GM12878 (cell line): Measurements from ENCODE around the gene KIF5C. TPM values are rescaled to one million over a fixed set of nuclear protein-coding genes. Genes with fewer than 3 reads are reported as not detected.

Experiments used
- ATAC-seq: fragments of 200-7000 bp; cut with Tn5 transposase; 3 replicates; pipeline ENCODE4 v1.9.1; 2020; ENCODE audit warnings: mild to moderate bottlenecking, moderate library complexity
- BruUV-seq: library from RNA; stranded (reverse); fragments of 400-500 nt; replicated peaks from 2 replicates; lab custom pipeline; 2021; lab: Mats Ljungman, UMichigan
- CTCF ChIA-PET: fragments of 300-600 bp; sonication (Branson Sonifier 250); formaldehyde crosslinking; extraction: SDS; loops from one replicate; lab custom pipeline; 2021; ENCODE audit warnings: inconsistent platforms; lab: Yijun Ruan, JAX
- POLR2A ChIA-PET: fragments of 350-600 bp; formaldehyde crosslinking; extraction: SDS; loops from one replicate; lab custom pipeline; 2021; ENCODE audit warnings: inconsistent platforms; lab: Charles Lee
- RAD21 ChIA-PET: fragments of 300-600 bp; sonication (Branson Sonifier 250); formaldehyde crosslinking; loops from one replicate; lab custom pipeline; 2023; ENCODE audit warnings: antibody characterized with exemption; ENCODE audit not compliant: unreplicated experiment; lab: Charles Lee
- SMC1A ChIA-PET: fragments of 300-600 bp; sonication (Branson Sonifier 250); formaldehyde crosslinking; loops from one replicate; lab custom pipeline; 2023; ENCODE audit not compliant: unreplicated experiment, uncharacterized antibody; lab: Charles Lee
- DNase-seq: peaks from one replicate; pipeline ENCODE4 v3.0.0-alpha.2; 2011; ENCODE audit warnings: low read depth, low spot score
- FAIRE-seq: peaks from 3 replicates; lab custom pipeline; 2011; peaks lifted over from hg19 to GRCh38; lab: Jason Lieb, UNC
- H2AFZ ChIP-seq: 2 replicates; pipeline ENCODE4 v1.6.0; 2011; ENCODE audit warnings: low read depth, low read length, control low read depth; ENCODE audit not compliant: control insufficient read depth
- H3K27ac ChIP-seq: 2 replicates; pipeline ENCODE4 v1.5.1; 2011; ENCODE audit warnings: control low read depth; ENCODE audit not compliant: control insufficient read depth, insufficient read depth
- H3K27me3 ChIP-seq, 2 experiments: replicated peaks in 1 of 2; 2 replicates each; pipeline versions ENCODE4 v1.6.0 to v1.6.1; 2011; ENCODE audit warnings: low read length in 1 of 2; ENCODE audit not compliant: control insufficient read depth in 2 of 2, insufficient read depth in 2 of 2
- H3K36me3 ChIP-seq, 2 experiments: 2 replicates each; pipeline ENCODE4 v1.5.1; 2011; ENCODE audit warnings: low read length in 1 of 2; ENCODE audit not compliant: control insufficient read depth in 2 of 2, insufficient read depth in 2 of 2
- H3K4me1 ChIP-seq: 2 replicates; pipeline ENCODE4 v1.6.1; 2011; ENCODE audit warnings: mild to moderate bottlenecking, low read length, moderate library complexity, mixed read lengths; ENCODE audit not compliant: control insufficient read depth, insufficient read depth
- H3K4me2 ChIP-seq: 2 replicates; pipeline ENCODE4 v1.6.0; 2011; ENCODE audit warnings: control low read depth; ENCODE audit not compliant: control insufficient read depth, insufficient read depth
- H3K4me3 ChIP-seq: fragments of 200-600 bp; sonication (generic); 2 replicates; pipeline ENCODE4 v1.5.1; 2016
- H3K79me2 ChIP-seq: 2 replicates; pipeline ENCODE4 v1.6.0; 2011; ENCODE audit warnings: low read length; ENCODE audit not compliant: control insufficient read depth, insufficient read depth
- H3K9ac ChIP-seq: 2 replicates; pipeline ENCODE4 v1.8.0; 2011; ENCODE audit warnings: low read length, control low read depth, mixed read lengths; ENCODE audit not compliant: control insufficient read depth, insufficient read depth
- H3K9me3 ChIP-seq: replicated peaks from 3 replicates; pipeline ENCODE4 v1.5.1; 2011; ENCODE audit warnings: mild to moderate bottlenecking, low read length; ENCODE audit not compliant: control insufficient read depth, insufficient read depth
- H4K20me1 ChIP-seq: 2 replicates; pipeline ENCODE4 v1.6.0; 2011; ENCODE audit not compliant: control insufficient read depth, insufficient read depth
- ASH2L ChIP-seq: fragments of 300-600, 200-600 bp; sonication (generic); IDR thresholded peaks from 2 replicates; pipeline ENCODE4 v1.6.1; 2017; ENCODE audit warnings: low read depth, mild to moderate bottlenecking, borderline replicate concordance
- EGR1 ChIP-seq, 2 experiments: IDR thresholded peaks; 1 replicate in 1 of 2; 2 replicates in 1 of 2; pipeline ENCODE4 v1.6.1; 2011 to 2012; ENCODE audit warnings: low read depth in 2 of 2, low read length in 2 of 2, borderline replicate concordance in 1 of 2, mild to moderate bottlenecking in 1 of 2, moderate library complexity in 1 of 2
- GABPA ChIP-seq: IDR thresholded peaks from 2 replicates; pipeline ENCODE4 v1.6.1; 2014; ENCODE audit warnings: antibody characterized with exemption, low read depth, mild to moderate bottlenecking, inconsistent platforms
- HCFC1 ChIP-seq: fragments of 150-350 bp; IDR thresholded peaks from 2 replicates; pipeline ENCODE4 v1.6.1; 2014; ENCODE audit warnings: low read length
- JUNB ChIP-seq: IDR thresholded peaks from 2 replicates; pipeline ENCODE4 v1.6.1; 2016; ENCODE audit warnings: antibody characterized with exemption, mild to moderate bottlenecking
- LARP7 ChIP-seq: fragments of 450-650 bp; IDR thresholded peaks from 2 replicates; pipeline ENCODE4 v1.6.1; 2017; ENCODE audit warnings: mild to moderate bottlenecking
- NFIC ChIP-seq: IDR thresholded peaks from 2 replicates; pipeline ENCODE4 v1.6.1; 2012; ENCODE audit warnings: low read depth, mild to moderate bottlenecking, inconsistent platforms, low read length, moderate library complexity
- NFYA ChIP-seq: IDR thresholded peaks from 2 replicates; pipeline ENCODE4 v1.6.1; 2011; ENCODE audit warnings: low read depth, mild to moderate bottlenecking, low read length, improper control_type of control experiment, borderline replicate concordance
- NFYB ChIP-seq: IDR thresholded peaks from 2 replicates; pipeline ENCODE4 v1.6.1; 2011; ENCODE audit warnings: low read depth, mild to moderate bottlenecking, low read length, improper control_type of control experiment, moderate library complexity; ENCODE audit not compliant: insufficient read depth
- RAD51 ChIP-seq: fragments of 450-650 bp; IDR thresholded peaks from 2 replicates; pipeline ENCODE4 v1.6.1; 2016; ENCODE audit warnings: moderate library complexity, mild to moderate bottlenecking, inconsistent platforms
- SUPT20H ChIP-seq: IDR thresholded peaks from 2 replicates; pipeline ENCODE4 v1.6.1; 2011; ENCODE audit warnings: low read depth, mild to moderate bottlenecking, low read length, moderate library complexity, borderline replicate concordance; ENCODE audit not compliant: control insufficient read depth
- ZSCAN29 ChIP-seq: fragments of 450-650 bp; IDR thresholded peaks from 2 replicates; pipeline ENCODE4 v1.6.1; 2017; ENCODE audit warnings: mild to moderate bottlenecking, moderate library complexity
- WGBS: methylation state at CpG from one replicate; pipeline ENCODE4 v1.1.6; 2016; ENCODE audit warnings: low lambda C conversion rate; ENCODE audit not compliant: insufficient replicate concordance, insufficient coverage; ENCODE audit errors: missing lambda C conversion rate; 5-methylcytosine and 5-hydroxymethylcytosine counted together
- in situ Hi-C: fragments of 300-500 bp; cut with MboI; formaldehyde crosslinking; loops from 9 replicates; pipeline ENCODE4 v1.14.3; 2018; ENCODE audit warnings: mixed read lengths
- intact Hi-C: fragments of 100-400 bp; cut with micrococcal nuclease; formaldehyde crosslinking; loops from one replicate; pipeline ENCODE4 v1.14.2; 2022; ENCODE audit not compliant: unreplicated experiment
- polyA plus RNA-seq, 11 experiments: library from polyadenylated mRNA; depleted of rRNA in 4 of 11; unstranded in 6 of 11; stranded (reverse) in 5 of 11; fragments of >200 nt; fragmentation: Nextera tagmentation in 4 of 11; fragmentation: Illumina TruSeq in 1 of 11; extraction: Ambion mirVana in 4 of 11; extraction: Trizol in 1 of 11; gene quantifications; 1 replicate in 1 of 11; 2 replicates in 10 of 11; pipeline versions ENCODE4 v1.2.1 to v1.2.3, GENCODE V29; 2011 to 2016; ENCODE audit warnings: inconsistent platforms in 2 of 11, missing spikeins in 2 of 11, low read depth in 1 of 11
- total RNA-seq, 4 experiments: library from RNA; depleted of rRNA in 3 of 4; stranded (reverse); fragments of >200 nt in 3 of 4; fragmentation: Illumina TruSeq in 1 of 4; extraction: Trizol in 1 of 4; gene quantifications; 2 replicates each; pipeline versions ENCODE4 v1.2.1 to v1.2.3, GENCODE V29; 2013 to 2021
- TF ChIP-seq, protein P1 (sequence below): fragments of 450-650 bp; IDR thresholded peaks from 2 replicates; pipeline ENCODE4 v1.6.1; 2017; ENCODE audit warnings: low read depth, mild to moderate bottlenecking, moderate library complexity
- TF ChIP-seq, protein P2 (sequence below): fragments of 450-650 bp; IDR thresholded peaks from 2 replicates; pipeline ENCODE4 v1.6.1; 2017; ENCODE audit warnings: antibody characterized with exemption, mild to moderate bottlenecking, moderate library complexity

KIF5C gene
- total and polyA plus RNA-seq, 10 of the 15 experiments (the other 5 are each of a cell fraction or from before 2014, with no cell fraction given): 0.08 to 0.49 (median 0.24) TPM

DNA sequence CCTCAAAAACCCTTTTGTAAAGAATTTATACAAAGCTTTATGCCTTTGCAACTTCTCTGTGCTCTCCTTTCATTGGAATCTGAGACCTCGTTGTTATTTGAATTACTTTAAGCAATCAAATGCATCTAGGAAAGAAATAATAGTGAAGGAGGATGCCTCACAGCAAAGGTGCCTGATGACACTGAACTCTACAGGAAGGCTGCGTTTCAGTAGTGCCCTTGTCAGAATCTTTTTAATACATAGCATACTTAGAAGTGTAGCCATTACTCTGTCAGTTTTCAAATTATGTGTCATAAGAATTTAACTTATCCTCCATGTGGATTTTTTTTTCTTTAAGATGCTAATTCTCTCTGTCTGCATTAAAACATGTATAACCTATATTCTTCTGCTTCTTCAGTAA lies 153.9 kb downstream of the KIF5C start:
- no peak overlapping the region for H3K9ac ChIP-seq
- SMC1A ChIA-PET: interaction anchor here (16.5 kb wide), 1 partner anchor 9 kb away, joined by 327 read pairs; no protein-coding TSS in a partner anchor
- 72% methylated on average over 2 of the region's 2 CpGs for WGBS
- CTCF ChIA-PET: interaction anchor here (0.7 to 18.7 kb wide), 3 partner anchors 5 to 412 kb away, joined by 3 to 508 read pairs (median 508); partner anchors contain the start of gene LYPD6B
- FAIRE-seq (no peak), ATAC-seq (no peak), DNase-seq (no peak)
- H3K27me3 ChIP-seq: no peaks in the 10 kb centered on the region
- RAD21 ChIA-PET: interaction anchor here (10.5 kb wide), 1 partner anchor 11 kb away, joined by 107 read pairs; no protein-coding TSS in a partner anchor
- intact Hi-C loops: no loop called here
- no peaks in the 10 kb centered on the region for H3K36me3 ChIP-seq
- H3K27ac ChIP-seq: no peak overlapping the region
- POLR2A ChIA-PET: interaction anchor here (0.9 kb wide), 1 partner anchor 8 kb away, joined by 3 read pairs; no protein-coding TSS in a partner anchor
- in situ Hi-C loops: no loop called here
- no peak overlapping the region for H2AFZ ChIP-seq
- no peaks in the 10 kb centered on the region for H3K79me2 ChIP-seq
- no peaks in the 10 kb centered on the region for H3K9me3 ChIP-seq
- no peaks in the 10 kb centered on the region for H4K20me1 ChIP-seq
- no TSS peak for BruUV-seq
- TF ChIP-seq ASH2L (no peak), EGR1 (IDR thresholded peaks at IDR 0.05; ENCODE audit: borderline replicate concordance in 1 of 2, low read depth in 2 of 2, low read length in 2 of 2) (no peak), LARP7 (no peak), HCFC1 (no peak), ZSCAN29 (no peak), JUNB (no peak), NFYA (no peak), SUPT20H (no peak), NFIC (no peak), RAD51 (no peak), GABPA (no peak), NFYB (no peak)
- TF ChIP-seq, protein P1, sequence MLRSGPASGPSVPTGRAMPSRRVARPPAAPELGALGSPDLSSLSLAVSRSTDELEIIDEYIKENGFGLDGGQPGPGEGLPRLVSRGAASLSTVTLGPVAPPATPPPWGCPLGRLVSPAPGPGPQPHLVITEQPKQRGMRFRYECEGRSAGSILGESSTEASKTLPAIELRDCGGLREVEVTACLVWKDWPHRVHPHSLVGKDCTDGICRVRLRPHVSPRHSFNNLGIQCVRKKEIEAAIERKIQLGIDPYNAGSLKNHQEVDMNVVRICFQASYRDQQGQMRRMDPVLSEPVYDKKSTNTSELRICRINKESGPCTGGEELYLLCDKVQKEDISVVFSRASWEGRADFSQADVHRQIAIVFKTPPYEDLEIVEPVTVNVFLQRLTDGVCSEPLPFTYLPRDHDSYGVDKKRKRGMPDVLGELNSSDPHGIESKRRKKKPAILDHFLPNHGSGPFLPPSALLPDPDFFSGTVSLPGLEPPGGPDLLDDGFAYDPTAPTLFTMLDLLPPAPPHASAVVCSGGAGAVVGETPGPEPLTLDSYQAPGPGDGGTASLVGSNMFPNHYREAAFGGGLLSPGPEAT: no peak
- TF ChIP-seq, protein P2, sequence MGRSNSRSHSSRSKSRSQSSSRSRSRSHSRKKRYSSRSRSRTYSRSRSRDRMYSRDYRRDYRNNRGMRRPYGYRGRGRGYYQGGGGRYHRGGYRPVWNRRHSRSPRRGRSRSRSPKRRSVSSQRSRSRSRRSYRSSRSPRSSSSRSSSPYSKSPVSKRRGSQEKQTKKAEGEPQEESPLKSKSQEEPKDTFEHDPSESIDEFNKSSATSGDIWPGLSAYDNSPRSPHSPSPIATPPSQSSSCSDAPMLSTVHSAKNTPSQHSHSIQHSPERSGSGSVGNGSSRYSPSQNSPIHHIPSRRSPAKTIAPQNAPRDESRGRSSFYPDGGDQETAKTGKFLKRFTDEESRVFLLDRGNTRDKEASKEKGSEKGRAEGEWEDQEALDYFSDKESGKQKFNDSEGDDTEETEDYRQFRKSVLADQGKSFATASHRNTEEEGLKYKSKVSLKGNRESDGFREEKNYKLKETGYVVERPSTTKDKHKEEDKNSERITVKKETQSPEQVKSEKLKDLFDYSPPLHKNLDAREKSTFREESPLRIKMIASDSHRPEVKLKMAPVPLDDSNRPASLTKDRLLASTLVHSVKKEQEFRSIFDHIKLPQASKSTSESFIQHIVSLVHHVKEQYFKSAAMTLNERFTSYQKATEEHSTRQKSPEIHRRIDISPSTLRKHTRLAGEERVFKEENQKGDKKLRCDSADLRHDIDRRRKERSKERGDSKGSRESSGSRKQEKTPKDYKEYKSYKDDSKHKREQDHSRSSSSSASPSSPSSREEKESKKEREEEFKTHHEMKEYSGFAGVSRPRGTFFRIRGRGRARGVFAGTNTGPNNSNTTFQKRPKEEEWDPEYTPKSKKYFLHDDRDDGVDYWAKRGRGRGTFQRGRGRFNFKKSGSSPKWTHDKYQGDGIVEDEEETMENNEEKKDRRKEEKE: no peak
- H3K4me3 ChIP-seq: no peak overlapping the region
- H3K4me1 ChIP-seq: peaks cover 11% of the 10 kb centered on the region
- H3K4me2 ChIP-seq: no peak overlapping the region
